ENCODE measurements around the gene TSC22D4. TPM values are rescaled to one million over a fixed set of nuclear protein-coding genes. Genes with fewer than 3 reads are reported as not detected.
A peak's percentile ranks its signal among the peaks of the same experiment; 100 is the strongest.

The TSC22D4 gene
- total RNA-seq, 2 experiments from 2014 or later = 38.5 to 75.4 TPM

GRCh38 chr7:100484673-100485045, 5.6 kb upstream of the TSC22D4 start:
- Histone ChIP-seq H3K4me2 (ENCODE audit: low read length) (no peak overlapping the region), H2AFZ (ENCODE audit: low read length) (peak overlapping the region; percentile 12; the same call in 1 of the 2 replicates), H3K27ac (ENCODE audit: low read depth, low read length, poor library complexity, severe bottlenecking) (no peak overlapping the region), H3K36me3 (ENCODE audit: insufficient read depth, low read length) (no peaks in the 10 kb centered on the region), H3K4me3 (ENCODE audit: low read depth, low read length, poor library complexity, severe bottlenecking) (no peak overlapping the region), H3K9me2 (ENCODE audit: insufficient read depth, low read length) (no peaks in the 10 kb centered on the region), H3K4me1 (ENCODE audit: insufficient read depth, low read length, poor library complexity, severe bottlenecking) (peaks cover 16% of the 10 kb centered on the region), H3K79me2 (ENCODE audit: insufficient read depth, low read depth, low read length) (no peaks in the 10 kb centered on the region), H4K20me1 (ENCODE audit: insufficient read depth, low read length) (no peaks in the 10 kb centered on the region), H3K9me3 (ENCODE audit: low read length) (no peaks in the 10 kb centered on the region)
- intact Hi-C loops (cut with micrococcal nuclease; ENCODE audit: unreplicated experiment) = no loop called here
- TF ChIP-seq CTCF (conservative IDR thresholded peaks at IDR 0.05; ENCODE audit: low read length) = no peak
- no peak for TF ChIP-seq EZH2phosphoT487 (IDR thresholded peaks at IDR 0.05; ENCODE audit: borderline replicate concordance, low read depth, low read length)
- ChIA-PET CTCF (ENCODE audit: unreplicated experiment) (no interaction called here), POLR2A (no interaction called here)
- no TSS peak for BruUV-seq (replicated peaks)
- DNase-seq (ENCODE audit: low spot score) = no peak

- BruUV-seq (replicated peaks) = no TSS peak
- no peak for TF ChIP-seq CTCF (conservative IDR thresholded peaks at IDR 0.05; ENCODE audit: low read length)
- TF ChIP-seq EZH2phosphoT487 (IDR thresholded peaks at IDR 0.05; ENCODE audit: borderline replicate concordance, low read depth, low read length) = no peak
- intact Hi-C loops (cut with micrococcal nuclease; ENCODE audit: unreplicated experiment) = loop anchor here (2.0 kb wide), 1 partner anchor 15 kb away; no protein-coding TSS in a partner anchor
- peak; percentile 60 for DNase-seq (ENCODE audit: low spot score)
- Histone ChIP-seq H3K9me3 (ENCODE audit: low read length) (no peaks in the 10 kb centered on the region), H3K4me1 (ENCODE audit: insufficient read depth, low read length, poor library complexity, severe bottlenecking) (peaks cover 18% of the 10 kb centered on the region), H4K20me1 (ENCODE audit: insufficient read depth, low read length) (no peaks in the 10 kb centered on the region), H3K4me2 (ENCODE audit: low read length) (peak within 1 kb of the TSS; percentile 99), H3K9me2 (ENCODE audit: insufficient read depth, low read length) (no peaks in the 10 kb centered on the region), H3K36me3 (ENCODE audit: insufficient read depth, low read length) (no peaks in the 10 kb centered on the region), H3K4me3 (ENCODE audit: low read depth, low read length, poor library complexity, severe bottlenecking) (peak within 1 kb of the TSS; percentile 70), H3K27ac (ENCODE audit: low read depth, low read length, poor library complexity, severe bottlenecking) (no peak within 1 kb of the TSS), H2AFZ (ENCODE audit: low read length) (peak within 1 kb of the TSS; percentile 41), H3K79me2 (ENCODE audit: insufficient read depth, low read depth, low read length) (no peaks in the 10 kb centered on the region)
- CTCF ChIA-PET (ENCODE audit: unreplicated experiment) = no interaction called here
- POLR2A ChIA-PET = interaction anchor here (0.6 kb wide), 1 partner anchor 227 kb away, joined by 3 read pairs; no protein-coding TSS in a partner anchor
Observed at GRCh38 chr7:100483722-100484672, 5.0 kb upstream of the TSC22D4 start, which contains the start of gene NYAP1. Gene NYAP1 (plus strand): TSS chr7:100483927. CDS start chr7:100485312, 1,385 bp downstream.

Data from OCI-LY7 (cell line).